Fibroblast of lung (primary cell): ENCODE results near the gene GPR12. TPM values are rescaled to one million over a fixed set of nuclear protein-coding genes. Genes with fewer than 3 reads are reported as not detected.

Experiments used
- DNase-seq, 2 donors: peaks; one replicate each; pipeline versions ENCODE4 v3.0.0 to v3.0.0-alpha.2; 2010; ENCODE audit warnings: low read depth in 2 of 2
- H2AFZ ChIP-seq: 2 replicates; pipeline ENCODE4 v1.5.1; 2012; ENCODE audit warnings: low read length, control low read depth, inconsistent platforms
- H3K27ac ChIP-seq: 2 replicates; pipeline ENCODE4 v1.5.1; 2011; ENCODE audit warnings: low read length, control low read depth; ENCODE audit not compliant: insufficient read depth
- H3K27me3 ChIP-seq: 2 replicates; pipeline ENCODE4 v1.5.1; 2011; ENCODE audit warnings: mild to moderate bottlenecking, low read length; ENCODE audit not compliant: control insufficient read depth, insufficient read depth
- H3K36me3 ChIP-seq: 2 replicates; pipeline ENCODE4 v1.5.1; 2011; ENCODE audit warnings: low read length; ENCODE audit not compliant: control insufficient read depth, insufficient read depth
- H3K4me1 ChIP-seq: 2 replicates; pipeline ENCODE4 v1.5.1; 2011; ENCODE audit warnings: low read length; ENCODE audit not compliant: control insufficient read depth, insufficient read depth; ENCODE audit errors: extremely low read depth
- H3K4me2 ChIP-seq: 2 replicates; pipeline ENCODE4 v1.5.1; 2011; ENCODE audit warnings: low read length, control low read depth; ENCODE audit not compliant: insufficient read depth; ENCODE audit errors: extremely low read depth
- H3K4me3 ChIP-seq, 4 experiments: fragments of 200-600 bp in 1 of 4; sonication (generic) in 1 of 4; replicated peaks in 1 of 4; 2 replicates each; pipeline ENCODE4 v1.5.1; 2011 to 2016; ENCODE audit warnings: low read length in 4 of 4, low read depth in 3 of 4, mild to moderate bottlenecking in 3 of 4, control low read depth in 2 of 4, inconsistent platforms in 1 of 4, mixed read lengths in 1 of 4; ENCODE audit not compliant: insufficient read depth in 1 of 4; ENCODE audit errors: control extremely low read depth in 1 of 4
- H3K79me2 ChIP-seq: 2 replicates; pipeline ENCODE4 v1.5.1; 2012; ENCODE audit warnings: mild to moderate bottlenecking, low read length, inconsistent platforms; ENCODE audit not compliant: control insufficient read depth, insufficient read depth
- H3K9ac ChIP-seq: 2 replicates; pipeline ENCODE4 v1.5.1; 2011; ENCODE audit warnings: mild to moderate bottlenecking, low read length, control low read depth; ENCODE audit not compliant: insufficient read depth
- H3K9me3 ChIP-seq: 2 replicates; pipeline ENCODE4 v1.5.1; 2012; ENCODE audit warnings: low read depth, low read length; ENCODE audit not compliant: control insufficient read depth, insufficient read depth
- H4K20me1 ChIP-seq: 2 replicates; pipeline ENCODE4 v1.5.1; 2011; ENCODE audit warnings: low read length; ENCODE audit not compliant: control insufficient read depth, insufficient read depth; ENCODE audit errors: extremely low read depth
- CTCF ChIP-seq, 2 donors: IDR thresholded peaks in 1 of 2; conservative IDR thresholded peaks in 1 of 2; 1 replicate in 1 of 2; 2 replicates in 1 of 2; pipeline ENCODE4 v1.5.1; 2011 to 2012; ENCODE audit warnings: low read length in 2 of 2, control low read depth in 1 of 2, inconsistent platforms in 1 of 2, low read depth in 1 of 2, mild to moderate bottlenecking in 1 of 2
- EZH2 ChIP-seq: IDR thresholded peaks from 2 replicates; pipeline ENCODE4 v1.5.1; 2012; ENCODE audit warnings: low read length, control low read depth, mild to moderate bottlenecking; ENCODE audit errors: missing control alignments
- polyA plus RNA-seq, 2 donors: library from polyadenylated mRNA; depleted of rRNA in 1 of 2; stranded (reverse) in 1 of 2; unstranded in 1 of 2; fragments of >200 nt; gene quantifications; 2 replicates each; pipeline ENCODE4 v1.2.1, GENCODE V29; 2011 to 2012; ENCODE audit warnings: missing spikeins in 1 of 2
- total RNA-seq: library from RNA; depleted of rRNA; stranded (reverse); fragments of >200 nt; gene quantifications from 2 replicates; pipeline ENCODE4 v1.2.1, GENCODE V29; 2014

Gene GPR12
- total and polyA plus RNA-seq, 2 donors (not counting 1 experiment from before 2014, with no cell fraction given) = not detected

GRCh38 chr13:26787961-26788360 lies 27.4 kb upstream of the GPR12 start:
- TF ChIP-seq CTCF (conservative IDR thresholded peaks at IDR 0.05 in 1 of 2, IDR thresholded peaks at IDR 0.05 in 1 of 2; ENCODE audit: low read depth in 1 of 2, low read length in 2 of 2) (no peak), EZH2 (no peak)

GRCh38 chr13:26786651-26787295 lies 26.2 kb upstream of the GPR12 start:
- no peaks in the 10 kb centered on the region for H3K9me3 ChIP-seq
- H3K4me2 ChIP-seq = no peak overlapping the region
- no peaks in the 10 kb centered on the region for H3K79me2 ChIP-seq
- no peak overlapping the region for H3K4me3 ChIP-seq
- no peaks in the 10 kb centered on the region for H4K20me1 ChIP-seq
- no peak overlapping the region for H3K27ac ChIP-seq
- no peaks in the 10 kb centered on the region for H3K36me3 ChIP-seq
- H3K4me1 ChIP-seq = no peaks in the 10 kb centered on the region
- no peak overlapping the region for H2AFZ ChIP-seq
- H3K9ac ChIP-seq = no peak overlapping the region
- TF ChIP-seq CTCF (conservative IDR thresholded peaks at IDR 0.05 in 1 of 2, IDR thresholded peaks at IDR 0.05 in 1 of 2; ENCODE audit: low read depth in 1 of 2, low read length in 2 of 2) = no peak
- no peak for TF ChIP-seq EZH2
- H3K27me3 ChIP-seq = no peaks in the 10 kb centered on the region
- no peak for DNase-seq

More at GRCh38 chr13:26787961-26788360, 27.4 kb upstream of the GPR12 start:
- no peak for DNase-seq
- Histone ChIP-seq H3K36me3 (no peaks in the 10 kb centered on the region), H3K4me1 (no peaks in the 10 kb centered on the region), H3K27ac (no peak overlapping the region), H3K4me3 (no peak overlapping the region), H2AFZ (no peak overlapping the region), H3K9ac (no peak overlapping the region), H3K27me3 (no peaks in the 10 kb centered on the region), H3K79me2 (no peaks in the 10 kb centered on the region), H3K9me3 (no peaks in the 10 kb centered on the region), H4K20me1 (no peaks in the 10 kb centered on the region), H3K4me2 (no peak overlapping the region)

- Histone ChIP-seq H3K9ac (no peak overlapping the region), H3K36me3 (no peaks in the 10 kb centered on the region), H3K79me2 (no peaks in the 10 kb centered on the region), H3K4me2 (no peak overlapping the region), H2AFZ (no peak overlapping the region), H3K27me3 (no peaks in the 10 kb centered on the region), H3K27ac (no peak overlapping the region), H3K4me1 (no peaks in the 10 kb centered on the region), H4K20me1 (no peaks in the 10 kb centered on the region), H3K9me3 (no peaks in the 10 kb centered on the region), H3K4me3 (no peak overlapping the region)
- TF ChIP-seq EZH2 = no peak
- TF ChIP-seq CTCF (conservative IDR thresholded peaks at IDR 0.05 in 1 of 2, IDR thresholded peaks at IDR 0.05 in 1 of 2; ENCODE audit: low read depth in 1 of 2, low read length in 2 of 2) = no peak
- DNase-seq = no peak
These were observed 25.4 kb upstream of the GPR12 start for GRCh38 chr13:26785838-26786630.
